IPS-18c (cell line): ENCODE data around the gene FSTL4.

ENCODE experiments used
- H3K4me3 ChIP-seq: 2 replicates; pipeline ENCODE4 v1.7.0; 2013; ENCODE audit warnings: low read depth, mild to moderate bottlenecking, low read length, moderate library complexity; ENCODE audit not compliant: insufficient read depth
- H3K9me3 ChIP-seq: one replicate; pipeline ENCODE4 v1.6.1; 2013; ENCODE audit warnings: mild to moderate bottlenecking, low read length, moderate library complexity; ENCODE audit not compliant: control insufficient read depth, insufficient read depth

FSTL4 gene

DNA sequence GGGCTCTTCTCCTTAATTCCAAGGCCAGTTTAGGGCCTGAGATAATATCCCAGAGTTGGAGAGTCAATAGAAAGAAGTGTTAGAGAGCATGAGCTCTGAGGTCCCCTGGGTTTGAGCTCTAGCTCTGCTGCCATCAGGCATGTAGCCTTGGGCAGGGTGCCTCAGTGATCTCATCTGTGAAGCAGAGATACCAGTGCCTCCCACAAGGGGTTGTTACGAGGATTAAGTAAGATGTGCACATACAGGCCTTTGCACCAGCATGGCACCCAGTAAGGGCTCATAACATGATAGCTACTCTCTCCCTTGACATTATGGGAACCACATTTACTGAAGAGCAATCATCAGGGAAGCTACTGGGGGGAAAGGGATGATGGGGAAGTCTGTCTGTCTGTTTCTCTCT, 294.8 kb downstream of the FSTL4 start:
- Histone ChIP-seq H3K9me3 (no peaks in the 10 kb centered on the region), H3K4me3 (no peak overlapping the region)

DNA sequence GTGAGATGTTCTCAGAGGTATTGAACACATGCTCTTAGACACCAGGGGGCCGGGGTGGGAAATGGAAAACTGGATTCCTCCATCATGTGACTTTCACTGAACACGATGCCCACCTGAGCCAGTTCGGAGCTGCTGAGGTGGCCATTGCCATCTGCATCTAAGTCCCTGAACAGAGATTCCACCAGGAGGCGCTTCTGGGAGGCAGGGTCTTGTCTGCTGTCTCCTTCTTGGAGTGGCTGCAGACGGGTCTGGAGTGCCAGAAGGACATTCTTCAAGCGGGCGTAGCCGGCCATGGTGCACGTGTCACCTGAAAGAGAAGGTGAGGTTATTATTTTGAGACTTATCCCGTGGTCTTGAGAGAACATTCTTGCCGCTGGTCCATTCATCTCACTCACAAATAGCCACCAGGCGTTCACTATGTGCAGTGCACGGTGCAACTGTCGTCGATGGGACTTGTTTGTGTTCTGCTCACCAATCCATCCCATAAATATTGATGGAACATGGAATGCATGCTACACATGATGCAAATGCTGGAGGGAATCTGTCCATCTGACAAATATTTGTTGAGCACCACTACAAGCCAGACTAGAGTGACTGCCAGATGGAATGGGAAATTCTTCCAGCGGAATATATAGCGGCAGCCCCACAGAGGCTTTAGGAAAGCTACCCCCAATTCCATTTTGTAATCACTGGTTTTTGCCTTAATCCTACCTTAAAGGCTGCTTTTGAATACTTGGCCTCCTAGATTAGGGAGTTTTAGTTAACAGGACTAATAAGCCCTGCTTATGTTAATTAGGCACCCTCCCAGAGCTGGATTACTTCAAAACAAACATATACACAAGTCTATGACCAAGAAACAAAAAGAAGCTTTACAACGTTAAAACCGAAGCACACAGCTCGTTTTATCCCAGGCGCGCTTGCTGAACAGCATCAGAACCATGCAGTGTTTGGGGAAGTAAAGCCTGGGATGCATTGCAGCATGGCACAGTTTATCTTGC, 295.7 kb downstream of the FSTL4 start:
- no peak overlapping the region for H3K4me3 ChIP-seq
- no peaks in the 10 kb centered on the region for H3K9me3 ChIP-seq

DNA sequence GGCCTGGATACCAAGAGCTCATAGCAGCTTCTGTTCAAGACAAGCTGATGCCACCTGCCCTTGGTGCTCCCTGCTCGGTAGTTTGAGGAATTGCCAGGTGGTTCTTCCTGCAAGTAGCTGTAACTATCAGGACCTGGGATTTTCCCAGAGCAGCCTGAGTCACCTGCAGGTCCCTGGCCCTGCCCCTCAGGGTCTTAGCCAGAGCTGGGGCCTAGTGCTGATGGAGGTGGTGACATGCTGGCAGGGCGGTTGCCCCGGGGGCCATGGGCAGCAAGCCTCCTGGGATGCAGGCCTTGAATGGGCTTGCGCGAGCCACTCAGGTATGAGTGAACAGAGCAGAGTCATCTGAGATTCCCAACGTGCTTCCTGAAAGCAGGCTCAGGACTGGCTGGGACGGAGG, 298.3 kb downstream of the FSTL4 start:
- Histone ChIP-seq H3K4me3 (no peak overlapping the region), H3K9me3 (no peaks in the 10 kb centered on the region)

DNA sequence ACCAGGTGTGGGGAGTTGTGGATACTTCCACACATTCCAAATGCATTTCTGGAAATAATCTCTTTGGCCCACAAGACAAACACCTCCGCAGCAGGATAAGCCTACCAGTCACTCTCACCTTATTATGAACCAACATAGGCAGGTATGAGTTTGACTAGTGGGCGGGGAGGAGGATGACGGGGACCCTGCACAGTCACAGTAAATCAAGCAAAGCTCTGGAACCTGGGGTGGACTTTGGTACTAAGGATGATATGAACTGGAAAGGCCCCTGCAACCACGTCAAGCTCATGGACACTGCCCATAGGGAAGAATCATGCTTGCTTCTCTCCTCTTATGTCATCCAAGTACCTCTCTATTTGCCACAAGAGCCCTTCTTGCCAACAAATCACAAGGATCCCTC, 301.2 kb downstream of the FSTL4 start:
- no peak overlapping the region for H3K4me3 ChIP-seq
- no peaks in the 10 kb centered on the region for H3K9me3 ChIP-seq

GRCh38 chr5:133309984-133310621, 302.2 kb downstream of the FSTL4 start:
- Histone ChIP-seq H3K4me3 (no peak overlapping the region), H3K9me3 (no peaks in the 10 kb centered on the region)

- Histone ChIP-seq H3K9me3 (no peaks in the 10 kb centered on the region), H3K4me3 (no peak overlapping the region)
These were observed 303.1 kb downstream of the FSTL4 start for GRCh38 chr5:133309166-133309795.

- no peaks in the 10 kb centered on the region for H3K9me3 ChIP-seq
- no peak overlapping the region for H3K4me3 ChIP-seq
These were observed 305.1 kb downstream of the FSTL4 start for GRCh38 chr5:133307275-133307674.

DNA sequence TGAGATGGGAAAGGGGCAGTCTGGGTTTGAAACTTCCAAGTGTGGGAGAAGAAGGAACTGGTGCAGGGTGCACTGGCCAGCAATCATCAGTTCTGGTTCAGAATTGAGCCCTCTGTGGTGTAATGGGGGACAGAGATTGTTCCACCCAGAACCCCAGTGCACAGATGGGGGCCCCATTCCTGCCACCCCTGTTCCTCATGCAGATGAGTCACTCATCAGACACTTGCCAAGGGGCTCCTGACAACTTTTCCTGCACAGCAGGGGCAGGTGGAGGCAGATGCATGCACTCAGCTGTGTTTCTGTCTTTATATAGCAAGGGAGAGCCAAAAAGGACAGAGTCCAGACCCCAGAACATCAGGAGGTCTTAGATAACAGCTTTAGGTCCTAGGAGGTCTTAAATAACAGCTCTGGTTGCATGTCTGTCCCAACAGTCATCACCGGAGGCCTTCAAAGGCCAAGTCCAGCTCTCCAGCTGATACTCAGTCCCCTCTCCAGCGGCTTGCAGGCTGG, 307.6 kb downstream of the FSTL4 start:
- Histone ChIP-seq H3K9me3 (no peaks in the 10 kb centered on the region), H3K4me3 (no peak overlapping the region)

GRCh38 chr5:133304178-133304577, 308.2 kb downstream of the FSTL4 start:
- Histone ChIP-seq H3K4me3 (no peak overlapping the region), H3K9me3 (no peaks in the 10 kb centered on the region)

GRCh38 chr5:133303298-133303697, 309.0 kb downstream of the FSTL4 start:
- Histone ChIP-seq H3K4me3 (no peak overlapping the region), H3K9me3 (no peaks in the 10 kb centered on the region)

DNA sequence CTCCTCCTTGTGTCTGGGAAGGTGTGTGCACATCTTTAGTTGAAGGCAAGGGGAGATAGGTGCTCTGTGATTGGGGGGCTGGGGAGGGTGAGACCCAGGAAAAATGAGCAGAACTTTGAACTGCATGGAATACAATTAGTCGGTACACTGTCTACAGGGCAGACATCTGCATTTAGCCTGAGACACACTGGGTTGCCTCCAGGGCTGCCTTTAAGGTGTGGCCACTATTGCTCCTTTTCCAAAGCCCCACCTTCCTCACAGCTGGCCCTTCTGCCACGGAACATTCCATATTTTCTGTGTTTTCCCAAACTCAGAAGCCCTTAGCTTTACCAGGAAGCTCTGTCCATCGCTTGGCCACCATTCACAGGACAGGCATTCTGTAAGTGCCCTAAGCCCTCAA, 312.6 kb downstream of the FSTL4 start:
- Histone ChIP-seq H3K9me3 (no peaks in the 10 kb centered on the region), H3K4me3 (no peak overlapping the region)

- H3K9me3 ChIP-seq: no peaks in the 10 kb centered on the region
- H3K4me3 ChIP-seq: no peak overlapping the region
These were observed 313.3 kb downstream of the FSTL4 start for GRCh38 chr5:133299021-133299420.

GRCh38 chr5:133298447-133298846, 313.9 kb downstream of the FSTL4 start:
- H3K4me3 ChIP-seq: no peak overlapping the region
- H3K9me3 ChIP-seq: no peaks in the 10 kb centered on the region

- Histone ChIP-seq H3K4me3 (no peak overlapping the region), H3K9me3 (no peaks in the 10 kb centered on the region)
These were observed 315.0 kb downstream of the FSTL4 start for GRCh38 chr5:133297293-133297692.

GRCh38 chr5:133296624-133297023, 315.7 kb downstream of the FSTL4 start:
- Histone ChIP-seq H3K4me3 (no peak overlapping the region), H3K9me3 (no peaks in the 10 kb centered on the region)

GRCh38 chr5:133295520-133295919, 316.8 kb downstream of the FSTL4 start:
- Histone ChIP-seq H3K9me3 (no peaks in the 10 kb centered on the region), H3K4me3 (no peak overlapping the region)

- H3K9me3 ChIP-seq: no peaks in the 10 kb centered on the region
- no peak overlapping the region for H3K4me3 ChIP-seq
These were observed 318.0 kb downstream of the FSTL4 start for GRCh38 chr5:133294380-133294779.

GRCh38 chr5:133293960-133294359, 318.4 kb downstream of the FSTL4 start:
- H3K9me3 ChIP-seq: no peaks in the 10 kb centered on the region
- H3K4me3 ChIP-seq: no peak overlapping the region
